Daoy (cell line): ENCODE data around the gene RRP15. TPM values are rescaled to one million over a fixed set of nuclear protein-coding genes. Genes with fewer than 3 reads are reported as not detected.
"Not testable (repeated sequence)": the region's sequence is repeated elsewhere in the genome, so short reads cannot be mapped to it uniquely, and the experiment has no call there.

Experiments used
- DNase-seq: peaks from one replicate; pipeline ENCODE4 v3.0.0-alpha.2; 2015; ENCODE audit warnings: low read depth
- total RNA-seq: library from RNA; depleted of rRNA; stranded (reverse); fragments of >200 nt; shearing (Covaris generic); gene quantifications from 2 replicates; pipeline ENCODE4 v1.2.3, GENCODE V29; 2014

The RRP15 gene
- total RNA-seq, 1 experiment from 2014 or later, result 22.3 TPM

- DNase-seq, result no peak
Measured at GRCh38 chr1:218297461-218297860, 12.4 kb downstream of the RRP15 start.

GRCh38 chr1:218297867-218298266 lies 12.8 kb downstream of the RRP15 start:
- no peak for DNase-seq

- no peak for DNase-seq
Measured at GRCh38 chr1:218298398-218298797, 13.3 kb downstream of the RRP15 start.

- DNase-seq, result peak; percentile 25
Measured at GRCh38 chr1:218299416-218299815, 14.3 kb downstream of the RRP15 start.

- DNase-seq, result no peak
Measured at GRCh38 chr1:218301217-218301616, 16.1 kb downstream of the RRP15 start.

- DNase-seq, result no peak
Measured at GRCh38 chr1:218302155-218302554, 17.1 kb downstream of the RRP15 start.

- DNase-seq, result no peak
Measured at GRCh38 chr1:218303176-218303879, 18.2 kb downstream of the RRP15 start.

- peak; percentile 49 for DNase-seq
Measured at GRCh38 chr1:218304281-218305039, 19.4 kb downstream of the RRP15 start.

- no peak for DNase-seq
Measured at GRCh38 chr1:218305472-218306064, 20.5 kb downstream of the RRP15 start.

GRCh38 chr1:218312509-218312908 lies 27.4 kb downstream of the RRP15 start:
- no peak for DNase-seq

GRCh38 chr1:218314316-218314715 lies 29.2 kb downstream of the RRP15 start:
- no peak for DNase-seq

- DNase-seq, result no peak
Measured at GRCh38 chr1:218315638-218316037, 30.5 kb downstream of the RRP15 start.

GRCh38 chr1:218317061-218317460 lies 32.0 kb downstream of the RRP15 start:
- no peak for DNase-seq

- DNase-seq, result not testable (repeated sequence)
Measured at GRCh38 chr1:218320182-218320581, 35.1 kb downstream of the RRP15 start.

- no peak for DNase-seq
Measured at GRCh38 chr1:218322762-218323161, 37.7 kb downstream of the RRP15 start.

GRCh38 chr1:218323568-218324225 lies 38.6 kb downstream of the RRP15 start:
- DNase-seq, result no peak

- no peak for DNase-seq
Measured at GRCh38 chr1:218324226-218324580, 39.1 kb downstream of the RRP15 start.

GRCh38 chr1:218328769-218329168 lies 43.7 kb downstream of the RRP15 start:
- DNase-seq, result no peak

- no peak for DNase-seq
Measured at GRCh38 chr1:218330043-218330623, 45.0 kb downstream of the RRP15 start.

GRCh38 chr1:218332416-218332815 lies 47.3 kb downstream of the RRP15 start:
- DNase-seq, result no peak

GRCh38 chr1:218336328-218336727 lies 51.2 kb downstream of the RRP15 start:
- DNase-seq, result no peak

GRCh38 chr1:218339267-218339831 lies 54.3 kb downstream of the RRP15 start:
- no peak for DNase-seq
